OCI-LY1 (cell line): ENCODE data around the gene B3GALT5.

ENCODE experiments used
- H2AFZ ChIP-seq: fragments of 200-600 bp; sonication (generic), shearing (Covaris generic); 2 replicates; pipeline ENCODE4 v1.6.0; 2014; ENCODE audit warnings: antibody characterized with exemption, mild to moderate bottlenecking, low read length
- H3F3A ChIP-seq: fragments of 200-600 bp; sonication (generic), shearing (Covaris generic); 2 replicates; pipeline ENCODE4 v1.6.0; 2014; ENCODE audit warnings: mild to moderate bottlenecking, antibody characterized with exemption, low read length, moderate library complexity; ENCODE audit not compliant: insufficient read depth
- H3K27ac ChIP-seq: fragments of 200-600 bp; sonication (generic); 2 replicates; pipeline ENCODE4 v1.5.1; 2014; ENCODE audit warnings: low read length, mixed run types, mild to moderate bottlenecking, low read depth; ENCODE audit not compliant: poor library complexity, severe bottlenecking
- H3K27me3 ChIP-seq: fragments of 200-600 bp; sonication (generic); 2 replicates; pipeline ENCODE4 v1.6.0; 2014; ENCODE audit warnings: antibody characterized with exemption, mild to moderate bottlenecking, low read length, moderate library complexity; ENCODE audit not compliant: insufficient read depth
- H3K36me3 ChIP-seq: fragments of 200-600 bp; sonication (generic); 2 replicates; pipeline ENCODE4 v1.6.1; 2014; ENCODE audit warnings: mild to moderate bottlenecking, antibody characterized with exemption, low read length, moderate library complexity, mixed read lengths; ENCODE audit not compliant: insufficient read depth
- H3K4me1 ChIP-seq: fragments of 200-600 bp; sonication (generic); 2 replicates; pipeline ENCODE4 v1.5.1; 2014; ENCODE audit warnings: mild to moderate bottlenecking, low read length, moderate library complexity; ENCODE audit not compliant: insufficient read depth, severe bottlenecking
- H3K4me2 ChIP-seq: fragments of 200-600 bp; sonication (generic), shearing (Covaris generic); 2 replicates; pipeline ENCODE4 v1.6.1; 2014; ENCODE audit warnings: low read length
- H3K4me3 ChIP-seq: fragments of 200-600 bp; sonication (generic); 2 replicates; pipeline ENCODE4 v1.5.1; 2014; ENCODE audit warnings: low read length, low read depth, mild to moderate bottlenecking, mixed read lengths; ENCODE audit not compliant: poor library complexity, severe bottlenecking
- H3K79me2 ChIP-seq: fragments of 200-600 bp; shearing (Covaris generic); 2 replicates; pipeline ENCODE4 v1.6.1; 2016; ENCODE audit warnings: mixed run types, low read length, mixed read lengths; ENCODE audit not compliant: insufficient read depth
- H3K9ac ChIP-seq: fragments of 200-600 bp; sonication (generic), shearing (Covaris generic); 2 replicates; pipeline ENCODE4 v1.6.1; 2014; ENCODE audit warnings: mild to moderate bottlenecking, low read length, mixed read lengths
- H3K9me2 ChIP-seq: fragments of 200-600 bp; sonication (generic), shearing (Covaris generic); 2 replicates; pipeline ENCODE4 v1.6.1; 2014; ENCODE audit warnings: low read depth, mild to moderate bottlenecking, low read length, mixed read lengths
- H3K9me3 ChIP-seq: fragments of 200-600 bp; shearing (Covaris generic); 2 replicates; pipeline ENCODE4 v1.6.1; 2014; ENCODE audit warnings: low read length, mixed read lengths
- H4K20me1 ChIP-seq: fragments of 200-600 bp; sonication (generic), shearing (Covaris generic); 2 replicates; pipeline ENCODE4 v1.6.0; 2016; ENCODE audit warnings: mild to moderate bottlenecking, low read length; ENCODE audit not compliant: insufficient read depth
- EZH2 ChIP-seq: fragments of 200-600 bp; sonication (generic), shearing (Covaris generic); IDR thresholded peaks from 2 replicates; pipeline ENCODE4 v1.8.0; 2017; ENCODE audit warnings: borderline replicate concordance, mixed run types, mild to moderate bottlenecking, antibody characterized with exemption, low read length, moderate library complexity, mixed read lengths
- TF ChIP-seq, protein P1 (sequence below): fragments of 200-600 bp; sonication (generic), shearing (Covaris generic); IDR thresholded peaks from 2 replicates; pipeline ENCODE4 v1.5.1; 2017; ENCODE audit warnings: mild to moderate bottlenecking, antibody characterized with exemption, low read length, moderate library complexity, mixed read lengths

B3GALT5 gene

DNA sequence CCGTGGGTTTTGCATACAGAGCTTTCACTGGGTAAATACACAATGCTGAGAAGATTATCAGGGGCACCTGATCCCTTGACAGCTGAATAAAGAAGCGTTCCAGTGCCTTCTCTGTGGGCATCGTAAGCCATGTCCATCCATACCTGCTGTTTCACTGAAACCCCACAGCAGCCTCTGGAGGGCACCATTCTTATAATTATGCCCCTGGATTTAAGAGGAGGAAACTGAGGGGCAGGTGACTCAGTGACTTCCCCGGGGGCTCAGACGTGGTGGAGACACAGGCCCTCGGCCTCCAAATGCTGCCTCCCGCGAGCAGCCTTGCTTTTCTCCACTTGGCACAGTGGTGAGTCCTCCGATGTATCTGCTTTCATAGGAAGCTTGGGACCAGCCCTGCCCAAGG is 56.7 kb downstream of the B3GALT5 start:
- Histone ChIP-seq H3K79me2 (no peaks in the 10 kb centered on the region), H3K27me3 (no peaks in the 10 kb centered on the region), H3K9ac (no peak overlapping the region), H3K4me1 (no peaks in the 10 kb centered on the region), H2AFZ (no peak overlapping the region), H3K4me3 (no peak overlapping the region), H3K36me3 (no peaks in the 10 kb centered on the region), H3K4me2 (no peak overlapping the region), H3K9me2 (no peaks in the 10 kb centered on the region), H3F3A (no peaks in the 10 kb centered on the region), H4K20me1 (no peaks in the 10 kb centered on the region), H3K27ac (no peak overlapping the region), H3K9me3 (no peaks in the 10 kb centered on the region)
- no peak for TF ChIP-seq EZH2
- TF ChIP-seq, protein P1, sequence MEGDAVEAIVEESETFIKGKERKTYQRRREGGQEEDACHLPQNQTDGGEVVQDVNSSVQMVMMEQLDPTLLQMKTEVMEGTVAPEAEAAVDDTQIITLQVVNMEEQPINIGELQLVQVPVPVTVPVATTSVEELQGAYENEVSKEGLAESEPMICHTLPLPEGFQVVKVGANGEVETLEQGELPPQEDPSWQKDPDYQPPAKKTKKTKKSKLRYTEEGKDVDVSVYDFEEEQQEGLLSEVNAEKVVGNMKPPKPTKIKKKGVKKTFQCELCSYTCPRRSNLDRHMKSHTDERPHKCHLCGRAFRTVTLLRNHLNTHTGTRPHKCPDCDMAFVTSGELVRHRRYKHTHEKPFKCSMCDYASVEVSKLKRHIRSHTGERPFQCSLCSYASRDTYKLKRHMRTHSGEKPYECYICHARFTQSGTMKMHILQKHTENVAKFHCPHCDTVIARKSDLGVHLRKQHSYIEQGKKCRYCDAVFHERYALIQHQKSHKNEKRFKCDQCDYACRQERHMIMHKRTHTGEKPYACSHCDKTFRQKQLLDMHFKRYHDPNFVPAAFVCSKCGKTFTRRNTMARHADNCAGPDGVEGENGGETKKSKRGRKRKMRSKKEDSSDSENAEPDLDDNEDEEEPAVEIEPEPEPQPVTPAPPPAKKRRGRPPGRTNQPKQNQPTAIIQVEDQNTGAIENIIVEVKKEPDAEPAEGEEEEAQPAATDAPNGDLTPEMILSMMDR = no peak; the same call in 1 of the 2 replicates

DNA sequence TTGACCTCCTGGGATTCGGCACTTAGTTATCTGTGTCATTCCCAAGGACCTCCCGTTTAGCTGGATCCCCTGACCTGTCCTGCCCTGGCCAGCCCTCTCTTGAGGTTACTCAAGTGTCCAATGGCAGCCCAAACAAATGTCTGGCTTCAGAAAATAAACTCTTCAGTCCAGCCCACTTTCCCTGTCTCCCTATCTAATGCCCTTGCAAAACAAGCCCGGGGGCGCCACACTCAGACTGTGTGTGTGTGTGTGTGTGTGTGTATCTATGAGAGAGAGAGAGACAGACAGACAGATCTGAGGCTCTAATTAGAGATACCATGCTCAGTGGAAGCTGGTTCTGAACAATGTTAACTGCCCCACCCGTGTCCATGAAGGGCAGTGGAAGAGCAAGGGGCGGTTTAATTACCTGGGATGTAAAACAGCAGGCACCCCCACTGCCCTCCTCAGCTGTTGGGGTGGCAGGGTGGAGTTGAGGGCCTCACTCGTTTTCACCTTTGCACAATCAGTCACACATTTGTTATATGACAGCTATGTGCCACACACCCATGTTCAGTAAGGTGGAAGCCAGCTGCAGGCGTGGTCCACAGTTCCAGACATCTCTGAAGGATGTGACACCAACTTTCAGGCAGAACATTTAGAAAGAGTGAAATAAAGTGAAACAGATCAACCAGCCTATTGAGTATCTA is 57.4 kb downstream of the B3GALT5 start:
- no peaks in the 10 kb centered on the region for H3K36me3 ChIP-seq
- H3K27me3 ChIP-seq = no peaks in the 10 kb centered on the region
- H3K4me1 ChIP-seq = no peaks in the 10 kb centered on the region
- no peak overlapping the region for H2AFZ ChIP-seq
- no peaks in the 10 kb centered on the region for H3K9me3 ChIP-seq
- H3K9me2 ChIP-seq = no peaks in the 10 kb centered on the region
- no peaks in the 10 kb centered on the region for H3F3A ChIP-seq
- no peak overlapping the region for H3K9ac ChIP-seq
- no peak overlapping the region for H3K4me3 ChIP-seq
- H4K20me1 ChIP-seq = no peaks in the 10 kb centered on the region
- no peak for TF ChIP-seq EZH2
- TF ChIP-seq, protein P1 = no peak
- no peak overlapping the region for H3K4me2 ChIP-seq
- no peaks in the 10 kb centered on the region for H3K79me2 ChIP-seq
- H3K27ac ChIP-seq = no peak overlapping the region

DNA sequence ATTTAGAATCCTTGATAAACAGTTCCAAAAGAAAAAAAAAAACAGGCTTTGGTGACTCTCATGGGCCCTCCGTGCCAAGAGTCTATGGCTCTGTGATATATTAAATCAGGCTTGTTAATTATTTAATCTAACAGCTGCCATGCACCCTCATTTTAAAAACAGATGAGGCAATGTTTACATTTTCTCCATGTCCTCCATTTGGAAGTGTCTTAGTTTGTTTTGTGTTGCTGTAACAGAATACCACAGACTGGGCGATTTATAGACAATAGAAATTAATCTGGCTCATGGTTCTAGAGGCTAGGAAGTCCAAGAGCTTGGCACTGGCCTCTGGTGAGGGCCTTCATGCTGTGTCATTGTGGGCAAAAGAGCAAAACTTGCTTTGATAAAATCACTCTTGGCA is 58.0 kb downstream of the B3GALT5 start:
- Histone ChIP-seq H4K20me1 (no peaks in the 10 kb centered on the region), H3K27me3 (peaks cover 4% of the 10 kb centered on the region; the same call in 1 of the 2 replicates), H3K79me2 (no peaks in the 10 kb centered on the region), H3K9ac (no peak overlapping the region), H3F3A (no peaks in the 10 kb centered on the region), H3K4me2 (no peak overlapping the region), H3K9me2 (no peaks in the 10 kb centered on the region), H3K9me3 (no peaks in the 10 kb centered on the region), H3K27ac (no peak overlapping the region), H2AFZ (no peak overlapping the region), H3K4me1 (no peaks in the 10 kb centered on the region), H3K4me3 (no peak overlapping the region), H3K36me3 (no peaks in the 10 kb centered on the region)
- TF ChIP-seq EZH2 = no peak
- TF ChIP-seq, protein P1 = no peak
